T-helper 2 cell (primary cell): Measurements from ENCODE around the gene CSTPP1.
"Not testable (repeated sequence)": the region's sequence is repeated elsewhere in the genome, so short reads cannot be mapped to it uniquely, and the experiment has no call there.

Source experiments
- DNase-seq, 5 experiments: peaks; one replicate each; pipeline versions ENCODE4 v3.0.0 to v3.0.0-alpha.2; 2012 to 2022

Gene CSTPP1

GRCh38 chr11:47052165-47052564, 115.6 kb downstream of the CSTPP1 start:
- no peak for DNase-seq

GRCh38 chr11:47052576-47052975, 116.0 kb downstream of the CSTPP1 start:
- DNase-seq: no peak

GRCh38 chr11:47055534-47055933, 119.0 kb downstream of the CSTPP1 start:
- DNase-seq: no peak

GRCh38 chr11:47056261-47056915, 119.8 kb downstream of the CSTPP1 start:
- DNase-seq: no peak

- DNase-seq: no peak
Observed at GRCh38 chr11:47057365-47057764, 120.8 kb downstream of the CSTPP1 start.

- DNase-seq: peak in 1 of 5 experiments; percentile 33
Observed at GRCh38 chr11:47060807-47061206, 124.2 kb downstream of the CSTPP1 start.

- DNase-seq: no peak
Observed at GRCh38 chr11:47061429-47062178, 125.0 kb downstream of the CSTPP1 start.

GRCh38 chr11:47062736-47063135, 126.2 kb downstream of the CSTPP1 start:
- DNase-seq: no peak

- DNase-seq: no peak
Observed at GRCh38 chr11:47067401-47067800, 130.8 kb downstream of the CSTPP1 start.

GRCh38 chr11:47070769-47071168, 134.2 kb downstream of the CSTPP1 start:
- no peak for DNase-seq

- DNase-seq: no peak
Observed at GRCh38 chr11:47071341-47071740, 134.8 kb downstream of the CSTPP1 start.

GRCh38 chr11:47071791-47072261, 135.3 kb downstream of the CSTPP1 start:
- DNase-seq: no peak

- no peak for DNase-seq
Observed at GRCh38 chr11:47078751-47079521, 142.4 kb downstream of the CSTPP1 start.

GRCh38 chr11:47080775-47081174, 144.2 kb downstream of the CSTPP1 start:
- DNase-seq: not testable (repeated sequence)

GRCh38 chr11:47083913-47084312, 147.4 kb downstream of the CSTPP1 start:
- DNase-seq: no peak

- DNase-seq: no peak
Observed at GRCh38 chr11:47087801-47088200, 151.2 kb downstream of the CSTPP1 start.

GRCh38 chr11:47093541-47093940, 157.0 kb downstream of the CSTPP1 start:
- no peak for DNase-seq

GRCh38 chr11:47096871-47097270, 160.3 kb downstream of the CSTPP1 start:
- not testable (repeated sequence) for DNase-seq

GRCh38 chr11:47098223-47098622, 161.7 kb downstream of the CSTPP1 start:
- not testable (repeated sequence) for DNase-seq

- DNase-seq: no peak
Observed at GRCh38 chr11:47099214-47099917, 162.8 kb downstream of the CSTPP1 start.

GRCh38 chr11:47099918-47100315, 163.4 kb downstream of the CSTPP1 start:
- DNase-seq: no peak

GRCh38 chr11:47101406-47101805, 164.8 kb downstream of the CSTPP1 start:
- DNase-seq: no peak
